ENCODE results near the gene KCNMA1. TPM values are rescaled to one million over a fixed set of nuclear protein-coding genes. Genes with fewer than 3 reads are reported as not detected.

The KCNMA1 gene
- total RNA-seq, 4 donors from 2014 or later: 10.1 to 32.6 (median 20.1) TPM

DNA sequence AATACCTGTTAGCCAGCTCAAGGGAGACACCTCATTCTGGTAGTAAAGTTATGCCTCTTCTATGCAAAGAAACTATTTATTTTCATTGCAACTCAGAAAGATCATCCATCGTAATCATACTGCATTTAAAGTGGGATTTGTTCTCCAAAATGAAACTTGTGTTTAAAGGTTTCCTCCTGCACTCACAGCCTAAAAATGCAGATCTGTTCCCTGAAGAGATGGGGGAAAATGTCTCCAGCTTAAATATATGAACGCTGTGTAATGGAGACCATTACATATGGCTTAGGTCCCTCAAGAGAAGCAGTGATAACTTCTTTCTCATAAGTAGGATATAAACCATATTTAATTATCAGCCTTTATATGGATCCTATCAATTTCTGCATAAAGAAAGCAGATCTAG, 665.1 kb downstream of the KCNMA1 start:
- DNase-seq (ENCODE audit: low spot score) (no peak), ATAC-seq (ENCODE audit: low FRiP score) (no peak)
- TF ChIP-seq, protein P1, sequence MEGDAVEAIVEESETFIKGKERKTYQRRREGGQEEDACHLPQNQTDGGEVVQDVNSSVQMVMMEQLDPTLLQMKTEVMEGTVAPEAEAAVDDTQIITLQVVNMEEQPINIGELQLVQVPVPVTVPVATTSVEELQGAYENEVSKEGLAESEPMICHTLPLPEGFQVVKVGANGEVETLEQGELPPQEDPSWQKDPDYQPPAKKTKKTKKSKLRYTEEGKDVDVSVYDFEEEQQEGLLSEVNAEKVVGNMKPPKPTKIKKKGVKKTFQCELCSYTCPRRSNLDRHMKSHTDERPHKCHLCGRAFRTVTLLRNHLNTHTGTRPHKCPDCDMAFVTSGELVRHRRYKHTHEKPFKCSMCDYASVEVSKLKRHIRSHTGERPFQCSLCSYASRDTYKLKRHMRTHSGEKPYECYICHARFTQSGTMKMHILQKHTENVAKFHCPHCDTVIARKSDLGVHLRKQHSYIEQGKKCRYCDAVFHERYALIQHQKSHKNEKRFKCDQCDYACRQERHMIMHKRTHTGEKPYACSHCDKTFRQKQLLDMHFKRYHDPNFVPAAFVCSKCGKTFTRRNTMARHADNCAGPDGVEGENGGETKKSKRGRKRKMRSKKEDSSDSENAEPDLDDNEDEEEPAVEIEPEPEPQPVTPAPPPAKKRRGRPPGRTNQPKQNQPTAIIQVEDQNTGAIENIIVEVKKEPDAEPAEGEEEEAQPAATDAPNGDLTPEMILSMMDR (IDR thresholded peaks at IDR 0.05): no peak

DNA sequence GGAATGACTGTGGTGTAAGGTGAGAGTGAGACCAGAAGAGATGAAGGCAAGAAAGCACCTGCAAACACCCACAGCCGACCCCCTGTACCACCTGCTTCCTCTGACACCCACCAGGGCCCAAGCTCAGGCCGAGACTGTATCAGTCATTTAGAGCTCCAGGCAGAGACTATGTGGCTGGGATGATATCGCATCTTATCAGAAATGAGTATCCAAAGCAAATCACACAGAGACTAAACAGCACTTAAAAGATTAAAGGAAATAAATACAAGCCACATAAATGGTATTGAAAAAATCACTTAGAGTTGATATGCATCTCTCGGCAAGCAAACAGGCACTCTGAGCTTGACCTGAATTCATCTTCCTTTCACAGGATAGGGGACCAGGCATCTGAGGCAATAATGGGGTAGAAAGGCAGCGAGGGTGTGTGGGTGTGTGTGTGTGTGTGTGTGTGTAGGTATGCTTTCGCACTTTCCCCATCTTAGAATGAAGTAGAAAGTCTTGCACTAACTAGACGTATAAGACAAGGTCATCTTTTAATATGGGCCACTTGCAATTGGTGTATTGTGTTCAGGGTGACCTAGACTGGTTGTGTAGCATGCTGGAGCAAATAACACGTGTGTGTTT, 665.9 kb downstream of the KCNMA1 start:
- no peak for DNase-seq (ENCODE audit: low spot score)
- ATAC-seq (ENCODE audit: low FRiP score): no peak
- TF ChIP-seq, protein P1 (IDR thresholded peaks at IDR 0.05): no peak

DNA sequence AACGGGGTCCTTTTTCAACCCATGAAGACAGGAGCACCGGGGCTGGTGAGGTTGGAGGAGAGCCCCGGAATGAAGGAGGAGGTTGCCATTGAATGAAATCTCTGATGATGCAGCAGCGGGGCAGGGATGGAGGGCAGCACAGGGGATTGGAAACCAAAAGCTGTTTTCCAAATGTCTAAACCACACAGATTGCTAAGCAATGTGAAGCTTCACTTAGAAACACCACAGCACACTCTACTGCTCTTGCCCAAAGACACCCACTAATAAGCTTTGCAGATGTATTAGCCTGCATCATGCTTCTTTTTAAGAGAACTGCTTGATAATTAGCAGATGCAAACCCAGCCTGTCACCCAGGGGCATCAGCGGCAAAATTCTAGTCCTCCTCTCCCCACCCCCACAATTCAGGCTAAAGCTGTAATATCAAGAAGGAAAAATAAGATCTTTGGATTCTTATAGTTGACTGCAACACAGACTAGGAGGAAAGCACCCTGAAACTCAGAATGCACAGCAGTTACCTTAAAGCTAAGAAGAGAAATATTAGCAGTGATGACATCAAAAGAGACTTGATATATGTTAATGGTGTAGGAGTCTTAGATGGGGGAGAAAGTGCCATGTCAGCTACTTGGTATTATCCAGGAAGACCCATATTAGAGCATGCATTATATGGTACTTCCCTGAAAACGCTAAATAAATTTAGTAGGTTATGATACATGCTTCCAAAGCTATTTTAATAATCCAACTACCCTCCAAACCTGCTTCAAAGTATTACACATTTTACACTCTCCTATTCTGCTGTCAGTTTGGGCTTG, 666.7 kb downstream of the KCNMA1 start:
- ATAC-seq (ENCODE audit: low FRiP score): no peak
- TF ChIP-seq, protein P1 (IDR thresholded peaks at IDR 0.05): no peak
- no peak for DNase-seq (ENCODE audit: low spot score)

DNA sequence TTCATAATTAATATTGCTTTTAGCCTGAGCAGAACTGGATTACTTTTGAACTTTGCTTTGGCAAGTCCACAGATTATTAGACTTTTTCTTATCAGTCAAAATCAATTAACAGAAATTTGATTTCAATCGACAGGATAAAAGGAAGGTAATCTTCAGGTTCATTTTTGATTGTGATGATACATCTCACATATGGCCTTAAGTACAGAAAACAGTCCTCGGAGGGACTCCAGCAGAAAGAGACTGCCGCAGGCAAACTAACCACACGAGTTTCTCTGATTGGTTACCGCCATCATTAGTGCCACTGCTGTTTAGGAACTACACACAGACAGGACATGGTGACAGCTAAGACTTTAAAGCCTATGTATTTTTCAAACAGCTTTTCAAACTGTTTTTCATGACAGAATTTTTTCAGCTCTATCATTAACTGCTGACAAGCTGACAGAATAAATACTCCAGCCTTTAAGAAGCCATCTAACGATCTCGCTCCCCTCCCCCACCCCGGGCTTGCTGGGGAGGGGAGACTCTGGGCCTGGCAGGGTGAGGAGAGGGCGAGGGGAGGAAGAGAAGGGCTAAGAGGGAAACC, 668.2 kb downstream of the KCNMA1 start:
- TF ChIP-seq, protein P1 (IDR thresholded peaks at IDR 0.05): no peak
- ATAC-seq (ENCODE audit: low FRiP score) (no peak), DNase-seq (ENCODE audit: low spot score) (no peak)

DNA sequence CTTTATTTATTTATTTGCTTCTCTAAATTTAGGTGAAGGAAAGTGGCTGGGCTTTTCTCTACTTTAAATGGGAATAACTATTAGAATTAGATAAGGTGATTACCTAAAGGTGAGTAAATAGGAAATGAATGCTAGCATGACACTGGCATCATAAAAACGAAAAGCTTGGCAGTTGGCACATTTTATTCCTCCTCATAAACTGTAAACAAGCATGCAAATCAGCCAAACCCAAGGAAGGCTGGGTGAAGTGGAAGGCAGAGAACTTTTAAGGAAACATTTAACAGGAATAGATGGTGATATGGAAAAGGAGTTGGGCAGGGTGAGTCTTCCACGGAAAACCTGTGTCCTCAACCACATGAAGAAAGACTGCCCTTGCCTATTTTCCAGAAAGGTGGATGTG, 669.1 kb downstream of the KCNMA1 start:
- TF ChIP-seq, protein P1 (IDR thresholded peaks at IDR 0.05): no peak
- ATAC-seq (ENCODE audit: low FRiP score) (no peak), DNase-seq (ENCODE audit: low spot score) (no peak)

DNA sequence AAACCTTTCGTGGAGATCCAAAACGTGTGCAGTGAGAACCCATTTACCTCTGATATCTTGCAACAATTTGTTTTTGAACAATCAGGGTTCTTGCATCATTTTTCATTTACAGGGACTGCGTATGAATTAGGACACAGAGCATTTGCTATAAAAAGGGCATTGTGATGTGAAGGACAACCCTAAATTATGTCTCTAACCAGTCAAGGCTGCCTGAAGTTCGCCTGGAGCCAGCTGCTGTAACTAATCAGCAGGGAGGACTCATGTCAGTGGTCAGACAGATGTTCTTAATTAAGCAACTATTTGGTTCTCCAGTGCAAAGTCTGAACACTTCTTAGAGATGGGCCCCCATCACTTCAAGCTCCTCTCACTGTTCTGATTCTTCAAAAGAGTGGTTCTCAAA, 674.8 kb downstream of the KCNMA1 start:
- ATAC-seq (ENCODE audit: low FRiP score) (no peak), DNase-seq (ENCODE audit: low spot score) (no peak)
- TF ChIP-seq, protein P1 (IDR thresholded peaks at IDR 0.05): no peak
